IPS-NIHi11 (cell line): ENCODE measurements around the gene TAS2R30.
"Not testable (repeated sequence)": the region's sequence is repeated elsewhere in the genome, so short reads cannot be mapped to it uniquely, and the experiment has no call there.

Experiments
- DNase-seq: peaks from one replicate; pipeline ENCODE4 v3.0.0; 2012; ENCODE audit warnings: mixed read lengths, low spot score

The TAS2R30 gene

GRCh38 chr12:11114130-11114529, 20.3 kb downstream of the TAS2R30 start:
- not testable (repeated sequence) for DNase-seq

- not testable (repeated sequence) for DNase-seq
Measured at GRCh38 chr12:11111213-11111612, 23.2 kb downstream of the TAS2R30 start.

- no peak for DNase-seq
Measured at GRCh38 chr12:11108862-11109261, 25.6 kb downstream of the TAS2R30 start.

- DNase-seq = no peak
Measured at GRCh38 chr12:11107719-11108118, 26.7 kb downstream of the TAS2R30 start.

GRCh38 chr12:11106288-11106687, 28.2 kb downstream of the TAS2R30 start:
- no peak for DNase-seq

- DNase-seq = no peak
Measured at GRCh38 chr12:11105546-11105945, 28.9 kb downstream of the TAS2R30 start.

GRCh38 chr12:11094910-11095309, 39.5 kb downstream of the TAS2R30 start:
- not testable (repeated sequence) for DNase-seq

GRCh38 chr12:11092128-11092527, 42.3 kb downstream of the TAS2R30 start, which contains the start of gene TAS2R43:
TAS2R43 (minus strand) TSS chr12:11092313; CDS start chr12:11092229, 84 bp downstream.
- no peak for DNase-seq

GRCh38 chr12:11089246-11089645, 45.2 kb downstream of the TAS2R30 start:
- DNase-seq = no peak

- no peak for DNase-seq
Measured at GRCh38 chr12:11085419-11085818, 49.0 kb downstream of the TAS2R30 start.
